ENCODE measurements around the gene CAMK2B.

Gene CAMK2B

DNA sequence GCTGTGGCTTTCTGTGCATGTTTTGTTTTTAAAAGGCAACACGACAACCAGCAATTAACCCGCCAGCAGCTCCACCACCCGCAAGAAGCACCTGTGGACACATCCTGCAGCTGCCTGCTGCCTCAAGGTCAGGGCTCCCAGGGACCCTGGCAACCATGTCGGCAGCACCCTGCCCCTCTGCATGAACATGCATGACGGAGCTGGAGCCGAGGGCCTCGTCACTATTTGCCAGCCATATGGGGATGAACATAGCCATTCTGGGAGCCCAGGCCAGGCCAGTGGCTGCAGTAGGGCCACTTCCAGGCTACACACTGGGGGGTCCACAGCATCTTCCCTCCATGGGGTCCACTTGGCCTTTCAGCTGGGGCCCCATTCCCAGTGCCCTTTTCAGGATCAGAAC, 52.9 kb downstream of the CAMK2B start:
- DNase-seq: no peak

DNA sequence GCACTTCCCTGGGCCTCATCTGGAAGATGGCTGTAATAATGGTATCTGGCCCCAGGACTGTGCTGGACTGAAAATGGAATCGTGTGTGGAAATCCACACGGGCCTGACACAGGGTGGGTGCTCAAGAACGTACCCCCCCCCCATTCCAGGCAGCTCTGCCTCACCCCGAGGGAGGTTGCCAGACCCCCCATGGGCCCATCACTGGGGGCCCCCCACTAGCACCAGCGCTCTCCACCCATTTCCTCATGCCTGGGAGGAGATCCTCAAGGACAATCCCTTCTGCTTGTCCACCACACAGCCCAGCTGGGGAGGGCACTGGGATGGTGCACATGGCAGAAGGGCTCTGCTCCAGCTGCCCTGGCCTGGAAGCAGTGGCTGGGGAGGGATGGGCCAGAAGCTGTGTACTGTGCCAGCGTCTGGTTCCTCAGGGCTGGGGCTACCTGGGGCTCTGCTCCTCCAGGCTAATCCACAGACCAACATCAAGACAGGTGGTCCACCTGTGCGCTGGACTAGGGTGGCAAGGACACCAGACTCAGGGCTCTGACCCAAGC, 55.4 kb downstream of the CAMK2B start:
- DNase-seq: no peak

DNA sequence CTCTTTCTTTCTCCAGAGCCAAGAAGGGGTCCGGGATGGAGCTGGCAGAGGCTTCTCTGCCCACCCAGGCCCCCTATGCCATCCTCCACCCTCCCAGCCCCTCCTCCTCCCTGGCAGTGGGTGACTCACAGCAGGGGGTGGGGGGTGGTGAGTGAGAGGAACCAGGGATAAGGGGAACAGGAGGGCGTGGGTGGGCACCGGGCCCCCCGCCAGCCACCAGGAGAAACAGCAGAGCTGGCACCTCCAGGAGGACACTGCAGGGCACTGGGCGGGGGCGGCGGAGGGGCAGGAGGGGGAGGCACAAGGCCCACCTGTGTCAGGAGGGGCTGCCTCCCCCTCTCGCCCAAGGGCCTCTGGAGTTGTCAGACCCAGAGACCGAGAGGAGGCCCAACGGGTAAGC, 56.0 kb downstream of the CAMK2B start:
- DNase-seq: no peak

DNA sequence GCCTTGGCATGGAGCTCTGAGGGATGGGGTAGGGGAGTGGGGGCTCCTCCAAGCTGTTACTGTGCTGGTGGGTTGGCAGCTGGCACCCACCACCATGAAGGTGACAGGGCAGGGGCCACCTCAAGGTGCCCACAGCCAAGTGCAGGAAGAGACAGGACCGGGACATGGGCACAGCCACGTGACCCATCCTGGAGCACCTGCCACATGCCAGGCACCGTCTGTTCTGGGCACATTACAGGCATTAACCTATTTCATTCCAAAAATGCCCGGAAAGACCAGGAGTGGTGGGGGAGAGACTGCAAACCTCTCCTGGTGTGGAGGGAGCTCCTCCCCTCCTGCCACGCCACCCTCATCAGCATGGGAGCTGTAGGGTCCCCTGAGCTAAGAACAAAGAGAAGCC, 56.7 kb downstream of the CAMK2B start:
- no peak for DNase-seq

DNA sequence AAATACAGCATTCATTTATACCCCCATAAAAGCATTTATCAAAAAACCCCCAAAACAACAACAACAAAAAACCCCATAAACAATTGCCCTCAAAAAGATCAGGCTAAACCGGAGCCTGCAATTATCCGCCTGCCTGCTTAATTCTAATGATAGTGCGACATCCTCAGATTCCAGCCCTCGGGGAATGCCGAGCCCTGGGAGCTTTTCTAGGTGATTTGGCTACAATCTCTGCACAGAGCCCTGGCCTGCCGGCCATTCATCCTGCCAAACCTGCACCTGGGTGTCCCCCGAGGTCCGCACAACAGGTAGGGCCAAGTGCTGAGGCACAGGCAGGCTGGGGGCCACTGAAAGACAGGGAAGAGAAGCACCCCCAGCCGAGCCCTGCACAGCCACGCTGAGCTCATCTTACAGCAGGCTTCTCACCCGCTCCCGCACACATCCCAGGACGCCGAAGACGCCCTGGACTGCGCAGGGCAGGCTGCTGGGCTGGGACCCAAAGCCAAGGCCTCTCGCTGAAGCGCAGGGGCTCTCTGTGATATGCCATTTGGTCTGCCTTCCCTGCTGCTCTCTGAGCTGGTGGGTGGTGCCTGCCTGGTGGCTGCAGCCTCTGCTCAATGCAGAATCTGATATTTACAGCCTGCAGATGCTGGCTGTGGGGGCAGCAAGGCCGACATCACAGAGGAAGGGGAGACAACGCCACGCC, 57.5 kb downstream of the CAMK2B start:
- no peak for DNase-seq

DNA sequence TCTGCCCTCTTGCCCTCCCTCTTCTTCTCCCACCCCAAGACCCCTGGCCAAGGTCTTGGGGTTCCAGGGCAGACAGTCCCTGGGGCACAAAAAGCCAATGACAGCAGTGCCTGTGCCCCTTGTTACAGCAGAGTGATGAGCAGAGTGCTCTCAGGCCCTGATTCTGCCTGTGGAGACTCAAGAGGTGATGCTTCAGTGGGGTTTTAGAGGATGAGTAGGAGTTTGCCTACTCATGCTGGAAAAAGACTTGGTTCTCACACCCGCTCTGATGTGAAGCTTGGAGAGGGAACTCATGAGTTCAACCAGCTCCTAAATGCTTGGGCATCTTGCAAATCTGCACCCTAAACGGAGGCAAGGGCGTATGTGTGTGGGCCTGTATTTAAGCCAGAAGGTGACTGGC, 58.2 kb downstream of the CAMK2B start:
- DNase-seq: no peak

DNA sequence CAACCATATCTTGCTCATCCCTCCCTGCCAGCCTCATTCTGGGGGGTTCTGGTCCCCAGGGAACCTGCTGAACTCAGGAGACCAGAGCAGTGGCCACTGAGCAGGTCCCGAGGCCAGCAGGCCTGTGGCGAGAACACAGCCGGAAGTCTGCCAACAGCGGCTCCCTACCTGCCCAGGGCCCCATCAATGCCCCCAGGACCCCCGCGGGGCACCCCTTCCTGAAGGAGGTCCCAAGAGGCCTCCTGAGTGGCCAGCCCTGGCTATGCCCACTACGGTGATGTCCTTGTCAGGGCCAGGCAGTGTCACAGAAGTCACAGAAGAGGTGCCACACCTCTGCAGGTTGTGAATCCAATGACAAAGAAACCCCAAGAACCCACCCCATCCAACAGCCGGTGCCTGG, 58.9 kb downstream of the CAMK2B start:
- DNase-seq: no peak

DNA sequence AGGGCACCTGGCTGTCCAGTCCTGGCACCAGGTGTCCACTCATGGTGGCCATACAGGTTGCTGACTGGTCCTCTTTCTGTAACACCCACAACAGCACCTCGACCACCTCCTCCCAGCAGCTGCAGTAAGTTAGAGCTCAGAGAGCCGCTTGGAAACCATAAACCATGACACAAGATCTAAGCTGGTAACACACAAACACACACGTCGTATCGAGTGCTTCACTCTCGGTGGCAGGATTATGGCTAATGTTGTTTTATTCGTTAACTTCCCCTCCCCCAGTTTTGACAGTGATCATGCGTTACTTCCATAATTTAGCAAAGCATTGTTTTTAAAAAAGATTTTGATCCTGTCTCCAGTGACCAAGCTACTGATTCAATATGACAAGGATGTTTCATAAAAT, 59.7 kb downstream of the CAMK2B start:
- no peak for DNase-seq

DNA sequence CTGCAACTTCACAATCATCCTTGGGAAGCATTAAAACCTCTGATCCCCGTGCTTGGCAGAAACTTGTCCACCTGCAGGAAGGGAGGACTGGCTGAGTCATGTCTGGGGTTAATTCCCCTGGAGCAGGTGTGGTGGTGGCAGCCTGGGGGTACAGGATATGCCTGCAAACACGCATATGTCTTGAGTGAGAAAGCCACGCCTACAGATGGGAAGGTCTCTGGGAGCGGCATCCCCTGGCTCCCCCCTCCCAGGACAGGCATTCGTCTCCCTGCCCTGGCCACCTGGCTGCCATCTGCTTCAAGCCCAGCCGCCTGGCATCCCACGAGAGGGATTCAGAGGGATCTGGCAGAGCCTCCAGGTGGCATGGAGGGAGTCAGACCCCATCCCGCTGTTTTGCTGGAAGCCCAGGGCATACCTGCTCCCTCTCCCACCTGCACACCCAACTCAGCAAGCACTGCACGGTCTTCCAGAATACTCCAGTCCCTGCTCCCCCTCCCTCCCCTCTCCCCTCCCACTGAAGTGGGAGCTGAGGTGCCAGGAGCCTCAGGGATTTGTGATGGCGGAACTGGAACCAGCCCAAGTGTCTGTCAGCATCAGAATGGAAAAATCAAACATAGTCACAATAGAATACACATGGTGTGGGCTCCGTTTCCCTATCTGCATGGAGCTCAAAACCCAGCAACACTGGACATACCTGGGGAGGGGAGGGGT, 61.0 kb downstream of the CAMK2B start:
- DNase-seq: peak; percentile 79

DNA sequence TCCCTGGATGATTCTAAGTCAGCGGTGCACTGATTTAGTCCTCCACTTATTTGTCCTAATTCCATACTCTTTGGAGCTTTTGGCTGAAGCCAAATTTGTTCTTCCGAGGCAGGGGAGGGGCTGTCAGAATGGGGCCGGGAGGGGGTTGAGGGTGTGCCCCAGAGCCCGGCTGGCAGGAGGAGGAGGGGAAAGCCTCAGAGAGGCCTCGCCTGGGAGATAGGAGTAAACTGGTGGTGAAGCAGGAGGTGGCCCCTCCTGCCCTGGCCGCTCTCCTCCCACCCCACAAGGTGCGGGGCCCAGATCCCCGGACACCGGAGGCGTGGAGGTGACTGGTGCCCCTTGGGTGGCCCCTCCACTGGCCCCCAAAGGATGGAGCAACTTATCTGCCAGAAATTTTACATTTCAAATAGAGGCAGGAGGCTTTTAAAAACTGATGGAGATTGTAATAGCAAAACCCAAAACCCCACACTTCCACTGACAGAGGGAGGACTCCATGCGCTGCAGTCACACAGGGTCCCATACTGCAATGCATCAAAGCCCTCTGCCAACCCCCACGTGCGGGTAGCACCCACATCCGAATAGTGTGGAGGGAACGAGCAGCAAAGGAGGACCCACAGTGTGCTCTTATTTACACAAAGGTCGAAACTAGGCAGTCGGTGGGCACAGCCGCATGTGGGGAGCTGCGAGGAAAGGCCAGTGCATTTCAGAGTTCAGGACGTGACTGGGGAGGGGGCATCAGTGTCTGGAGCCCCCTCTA, 61.9 kb downstream of the CAMK2B start:
- no peak for DNase-seq

DNA sequence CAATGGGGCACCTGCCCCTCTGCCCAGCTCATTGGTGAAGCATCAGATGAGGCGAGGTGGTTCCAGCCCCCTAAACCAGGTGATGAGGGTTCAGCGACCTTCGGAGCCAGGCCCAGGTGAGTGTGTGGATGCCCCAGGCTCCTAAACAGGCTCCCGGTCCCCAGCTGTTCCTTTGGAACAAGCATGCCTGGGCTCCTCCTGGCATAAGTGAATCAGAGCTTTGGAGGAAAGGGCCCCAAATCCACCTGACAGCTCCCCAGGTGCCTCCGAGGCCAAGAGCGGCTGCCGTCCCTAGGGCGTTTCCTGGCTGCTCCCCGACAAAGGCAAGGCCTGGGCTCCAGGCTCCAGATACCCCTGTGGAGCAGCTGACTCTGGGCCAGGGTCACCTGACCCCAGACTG, 63.4 kb downstream of the CAMK2B start:
- DNase-seq: no peak

DNA sequence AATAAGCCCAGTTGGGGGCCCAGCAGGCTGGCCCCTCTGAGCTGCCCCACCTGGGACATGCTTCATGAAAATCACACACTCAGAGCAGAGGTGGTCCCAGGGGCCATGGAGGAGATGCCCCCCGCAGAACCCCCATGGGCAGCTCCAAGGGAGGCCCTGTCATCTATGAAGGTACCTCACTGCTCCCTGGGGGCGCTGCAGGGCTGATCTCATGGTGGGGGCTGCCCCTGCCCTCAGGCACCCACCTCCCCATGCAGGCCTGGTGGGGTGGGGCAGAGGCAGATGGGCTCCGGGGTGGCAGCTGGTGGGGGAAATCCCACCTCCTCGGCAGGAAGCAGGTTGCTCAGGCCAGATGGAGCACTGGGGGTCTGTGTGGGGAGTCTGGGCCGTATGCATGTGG, 64.2 kb downstream of the CAMK2B start:
- DNase-seq: no peak

DNA sequence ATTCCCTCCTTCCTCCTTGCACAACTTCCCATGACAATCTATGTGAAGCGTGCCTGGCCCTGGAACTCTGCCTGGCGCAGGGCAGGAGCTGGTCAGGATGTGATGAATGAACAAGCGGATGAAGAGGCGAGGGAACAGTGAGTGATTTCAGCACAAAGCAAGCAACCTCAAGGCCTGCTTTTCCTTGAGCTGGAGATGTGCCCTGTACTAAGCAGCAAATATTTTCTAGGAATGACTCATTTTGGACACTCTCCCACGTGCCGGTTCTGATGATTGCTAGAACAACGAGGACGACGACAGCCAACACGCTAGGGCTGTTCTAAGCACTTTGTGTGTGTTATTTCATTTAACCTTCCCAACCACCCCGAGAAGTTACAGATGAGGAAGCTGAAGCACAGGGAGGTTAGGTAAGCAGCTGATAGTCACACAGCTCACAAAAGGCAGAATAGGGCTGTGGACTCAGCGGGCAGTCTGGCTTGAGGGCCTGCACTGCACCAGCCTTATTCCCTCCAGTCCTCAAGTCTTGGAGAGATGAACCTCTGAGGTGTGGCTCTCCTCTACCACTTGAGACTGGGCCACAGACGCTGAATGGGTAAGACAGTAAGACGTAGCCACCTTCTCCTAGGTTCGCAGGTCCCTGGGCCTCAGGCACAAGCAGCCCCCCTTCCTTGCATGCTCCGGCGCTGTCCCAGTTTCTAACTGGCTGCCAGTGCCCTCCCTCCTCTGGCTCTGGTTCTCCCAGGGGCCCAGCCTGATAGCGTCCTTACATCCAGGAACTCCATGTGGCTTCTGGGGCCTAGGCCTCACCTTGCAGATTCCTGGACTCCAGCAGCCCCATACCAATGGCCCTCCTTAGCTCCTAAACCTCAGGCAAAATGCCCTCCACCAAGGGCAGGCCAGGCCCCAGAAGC, 65.6 kb downstream of the CAMK2B start:
- DNase-seq: peak; percentile 87

DNA sequence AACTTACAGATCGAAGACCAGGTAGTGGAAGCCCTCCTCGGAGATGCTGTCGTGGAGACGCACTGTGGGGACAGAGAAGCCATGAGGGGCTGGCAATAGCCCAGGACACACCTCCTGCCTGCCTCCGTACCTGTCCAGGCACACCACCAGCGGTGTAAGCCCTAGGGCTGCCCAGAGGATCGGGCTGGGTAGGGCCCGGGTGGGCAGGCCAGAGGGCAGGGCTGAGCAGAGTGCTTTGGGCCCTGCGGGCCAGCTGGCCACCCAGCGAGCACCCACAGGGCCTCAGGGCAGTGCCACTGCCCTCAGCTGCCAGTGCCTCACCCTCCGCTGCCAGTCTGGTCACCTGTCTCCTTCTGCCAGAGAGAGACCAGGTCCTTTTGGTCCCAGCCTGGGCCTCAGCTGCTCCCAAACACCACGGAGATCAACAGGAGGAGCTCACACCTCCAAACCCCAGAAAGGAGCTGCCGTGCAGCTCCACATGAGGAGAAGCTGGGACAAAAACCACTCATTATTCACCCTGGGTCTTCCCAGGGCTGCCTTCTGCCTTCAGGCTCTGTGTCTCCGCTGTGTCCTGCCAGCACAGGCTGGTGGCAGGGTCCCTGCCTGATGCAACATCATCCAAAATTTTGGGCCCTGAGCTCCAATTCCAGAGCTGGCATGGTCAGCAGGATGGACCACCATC, 66.4 kb downstream of the CAMK2B start:
- DNase-seq: no peak

DNA sequence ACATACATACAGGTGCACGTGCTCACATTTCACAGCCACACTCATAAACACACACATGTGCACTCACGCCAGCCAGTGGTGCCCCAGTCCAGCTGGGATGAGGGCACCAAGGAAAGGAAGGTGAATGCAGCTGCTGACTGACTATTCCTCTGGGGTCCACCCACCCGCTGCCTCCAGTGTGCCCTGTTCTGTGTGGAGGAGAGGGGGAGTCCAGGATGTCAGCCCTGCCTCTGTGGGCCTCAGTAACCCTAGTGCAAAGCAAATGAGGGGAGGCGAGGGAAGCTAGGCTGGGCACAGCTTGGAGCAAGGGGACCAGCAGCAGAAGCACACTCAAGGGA, 67.0 kb downstream of the CAMK2B start:
- no peak for DNase-seq

DNA sequence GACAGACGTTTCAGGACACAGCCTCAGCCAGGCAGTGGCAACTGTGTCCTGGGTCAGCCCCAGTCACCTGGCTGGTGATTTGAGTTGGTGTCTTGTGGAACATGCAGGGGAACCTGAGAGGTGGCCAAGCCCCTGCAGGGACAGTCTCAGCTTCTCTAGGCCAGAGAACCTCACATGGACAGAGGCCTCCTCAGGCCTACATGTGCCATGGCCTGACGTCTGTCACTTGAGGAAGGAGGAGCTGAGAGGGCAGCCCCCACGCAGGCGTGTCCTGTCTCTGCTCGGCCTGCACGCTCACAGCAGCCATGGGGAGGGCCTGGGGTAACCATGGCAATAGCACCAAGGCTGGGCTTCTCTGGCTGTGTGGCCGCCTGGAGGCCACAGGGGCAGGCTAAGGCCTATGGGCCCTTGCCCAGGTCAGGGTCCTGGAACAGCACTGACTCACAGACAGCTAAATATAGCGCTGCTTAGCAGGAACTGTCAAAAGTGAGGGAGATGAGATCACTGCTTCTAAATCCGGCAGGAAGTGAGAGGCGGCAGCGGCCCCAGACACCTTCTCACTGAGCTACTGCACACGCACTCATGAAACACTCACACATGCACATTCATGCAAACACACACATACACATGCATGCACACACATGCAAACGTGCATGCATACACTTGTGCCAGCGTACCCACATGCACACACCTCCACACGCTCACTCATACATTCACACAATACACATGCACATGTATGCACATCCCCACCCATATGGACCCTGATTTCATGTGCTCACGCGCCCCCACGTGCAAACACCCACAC, 67.6 kb downstream of the CAMK2B start:
- DNase-seq: peak; percentile 73

DNA sequence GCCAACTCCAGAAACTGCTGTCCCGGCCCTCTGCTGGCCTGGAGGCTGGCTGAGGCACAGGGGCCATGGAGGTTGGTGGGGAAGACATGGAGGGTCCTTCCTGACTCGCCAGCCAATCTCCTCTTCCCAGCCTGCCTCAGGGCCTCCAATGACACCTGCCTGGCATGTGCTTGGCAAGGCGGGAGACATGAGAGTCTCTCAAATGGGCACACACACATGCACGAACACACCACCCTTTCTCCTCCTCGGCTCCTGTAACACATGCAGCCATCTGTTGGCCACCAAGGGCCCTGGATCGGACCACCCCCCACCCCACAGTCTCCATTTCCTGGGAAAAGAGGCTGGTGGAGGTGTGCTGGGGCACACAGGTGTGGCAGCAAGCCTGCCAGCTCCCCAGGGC, 68.2 kb downstream of the CAMK2B start:
- DNase-seq: no peak

DNA sequence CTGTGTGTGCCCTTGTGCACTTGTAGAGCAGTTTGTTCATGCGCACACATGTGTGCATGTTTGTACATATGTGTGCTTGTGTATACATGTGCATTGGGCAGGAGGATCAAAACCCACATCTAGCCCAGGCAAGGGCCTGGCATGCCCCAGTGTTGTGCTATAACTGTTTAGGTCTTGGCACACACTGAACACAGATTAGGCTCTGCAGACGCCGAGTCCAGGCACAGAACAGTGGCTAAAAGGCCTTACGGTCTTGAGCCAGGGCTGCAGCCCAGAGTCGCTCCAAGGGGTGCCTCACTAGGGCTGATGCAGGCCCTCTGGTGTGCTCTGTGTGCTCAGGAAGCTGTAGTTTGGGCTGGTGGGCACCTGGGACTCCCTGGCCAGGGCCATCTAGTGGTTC, 68.9 kb downstream of the CAMK2B start:
- no peak for DNase-seq

DNA sequence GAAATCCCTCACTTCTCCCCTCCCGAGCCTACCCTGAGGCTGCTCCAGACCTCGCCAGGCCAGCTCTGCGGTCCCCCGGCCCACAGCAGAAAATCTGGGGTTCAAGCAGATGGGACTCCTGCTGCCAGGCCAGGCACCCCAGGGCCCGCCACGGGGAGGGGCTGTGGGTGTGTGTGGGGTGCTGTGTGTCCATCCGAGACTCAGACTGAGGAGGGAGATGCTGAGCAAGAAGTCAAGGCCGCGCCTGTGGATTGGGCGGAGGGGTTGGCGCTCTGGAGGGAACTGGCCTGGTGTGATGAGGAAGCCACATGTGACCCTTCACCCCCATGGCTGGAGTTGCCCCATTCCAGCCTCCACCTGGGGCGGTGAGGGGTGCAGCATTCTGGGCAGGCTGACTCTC, 73.5 kb downstream of the CAMK2B start:
- no peak for DNase-seq

DNA sequence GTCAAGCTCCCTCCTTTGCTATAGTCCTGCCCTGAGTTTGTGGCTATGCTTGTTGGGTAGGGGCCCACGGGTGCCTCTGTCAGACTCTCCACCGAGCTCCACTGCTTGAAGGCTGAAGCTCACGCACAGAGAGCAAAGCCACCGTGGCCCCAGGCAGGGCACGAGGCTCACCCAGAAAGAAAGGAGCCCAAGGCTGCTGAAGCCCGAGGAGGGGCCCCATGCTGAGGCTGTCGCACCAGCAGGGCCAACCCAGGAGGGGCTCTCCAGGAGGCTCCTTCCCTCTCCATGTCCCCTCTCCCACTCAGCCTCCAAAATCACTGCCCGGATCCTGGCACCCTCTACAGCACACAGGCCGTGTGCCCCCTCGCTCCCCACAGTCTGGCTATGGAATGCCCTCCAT, 74.1 kb downstream of the CAMK2B start:
- DNase-seq: no peak

DNA sequence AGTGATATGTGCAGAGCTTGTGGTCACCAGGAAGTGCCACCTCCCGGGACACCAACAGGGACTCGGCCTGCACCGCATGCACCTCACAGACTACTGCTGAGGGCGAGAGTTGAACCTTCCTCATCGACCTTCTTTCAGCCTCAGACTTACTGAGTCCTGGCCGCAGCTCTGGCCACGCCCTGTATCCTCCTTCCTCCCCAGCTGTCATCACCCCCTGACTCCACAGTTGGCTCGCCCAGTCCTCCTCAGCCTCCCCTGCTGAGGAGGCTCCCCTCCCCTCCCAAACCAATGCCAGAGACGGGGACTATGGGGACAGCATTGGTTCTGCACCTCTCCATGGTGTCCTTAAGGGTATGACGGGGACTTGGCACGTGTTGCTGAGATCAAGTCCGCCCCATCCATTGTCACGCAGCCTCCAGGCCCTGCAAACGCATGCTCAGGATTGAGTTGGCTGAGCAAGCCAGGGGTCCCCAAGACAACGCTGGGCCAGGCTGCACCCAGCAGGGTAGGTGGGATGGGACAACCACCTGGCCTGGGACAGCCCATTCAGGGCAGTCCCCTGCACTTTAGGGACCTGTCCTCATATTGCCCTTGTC, 75.7 kb downstream of the CAMK2B start:
- DNase-seq: no peak

Data from NCI-H226 (cell line).